BE2C (cell line): ENCODE measurements around the gene TACSTD2.
"Not testable (repeated sequence)": the region's sequence is repeated elsewhere in the genome, so short reads cannot be mapped to it uniquely, and the experiment has no call there.

Experiments
- DNase-seq: peaks from one replicate; pipeline ENCODE4 v3.0.0-alpha.2; 2020
- H3K27me3 ChIP-seq: fragments of 250-450 bp; sonication (Bioruptor Pico); 2 replicates; pipeline ENCODE4 v1.5.1; 2020; ENCODE audit warnings: mild to moderate bottlenecking
- H3K36me3 ChIP-seq: fragments of 250-450 bp; sonication (Bioruptor Pico); 2 replicates; pipeline ENCODE4 v1.5.1; 2020; ENCODE audit warnings: mild to moderate bottlenecking
- H3K4me1 ChIP-seq: fragments of 250-450 bp; sonication (Bioruptor Pico); 2 replicates; pipeline ENCODE4 v1.5.1; 2020
- H3K4me3 ChIP-seq: 2 replicates; pipeline ENCODE4 v1.5.1; 2011; ENCODE audit warnings: low read depth, low read length
- H3K9me3 ChIP-seq: fragments of 250-450 bp; sonication (Bioruptor Pico); 2 replicates; pipeline ENCODE4 v1.5.1; 2020
- CTCF ChIP-seq: IDR thresholded peaks from 2 replicates; pipeline ENCODE4 v1.5.1; 2012; ENCODE audit warnings: mild to moderate bottlenecking, low read depth, low read length

TACSTD2 gene

GRCh38 chr1:58585166-58585565 lies 8.1 kb upstream of the TACSTD2 start:
- TF ChIP-seq CTCF: no peak
- Histone ChIP-seq H3K27me3 (no peaks in the 10 kb centered on the region), H3K4me1 (no peaks in the 10 kb centered on the region), H3K9me3 (no peaks in the 10 kb centered on the region), H3K36me3 (no peaks in the 10 kb centered on the region), H3K4me3 (no peak overlapping the region)
- no peak for DNase-seq

- H3K27me3 ChIP-seq: no peaks in the 10 kb centered on the region
- no peaks in the 10 kb centered on the region for H3K9me3 ChIP-seq
- H3K36me3 ChIP-seq: no peaks in the 10 kb centered on the region
- DNase-seq: no peak
- H3K4me1 ChIP-seq: no peaks in the 10 kb centered on the region
- H3K4me3 ChIP-seq: no peak overlapping the region
- TF ChIP-seq CTCF: no peak
These were observed 7.2 kb upstream of the TACSTD2 start for GRCh38 chr1:58584082-58584895.

GRCh38 chr1:58583496-58583895 lies 6.4 kb upstream of the TACSTD2 start:
- no peak for DNase-seq
- Histone ChIP-seq H3K4me1 (no peaks in the 10 kb centered on the region), H3K27me3 (no peaks in the 10 kb centered on the region), H3K9me3 (no peaks in the 10 kb centered on the region), H3K36me3 (no peaks in the 10 kb centered on the region), H3K4me3 (no peak overlapping the region)
- TF ChIP-seq CTCF: no peak

GRCh38 chr1:58582143-58582542 lies 5.1 kb upstream of the TACSTD2 start:
- not testable (repeated sequence) for DNase-seq, H3K9me3 ChIP-seq, H3K36me3 ChIP-seq, H3K4me3 ChIP-seq, H3K4me1 ChIP-seq, H3K27me3 ChIP-seq

GRCh38 chr1:58581641-58582040 lies 4.6 kb upstream of the TACSTD2 start:
- H3K4me3 ChIP-seq: no peak overlapping the region
- no peak for TF ChIP-seq CTCF
- DNase-seq: no peak
- H3K4me1 ChIP-seq: no peaks in the 10 kb centered on the region
- H3K9me3 ChIP-seq: no peaks in the 10 kb centered on the region
- H3K36me3 ChIP-seq: no peaks in the 10 kb centered on the region
- H3K27me3 ChIP-seq: peaks cover 3% of the 10 kb centered on the region; the same call in 1 of the 2 replicates

- no peaks in the 10 kb centered on the region for H3K9me3 ChIP-seq
- no peak for DNase-seq
- H3K36me3 ChIP-seq: no peaks in the 10 kb centered on the region
- peaks cover 3% of the 10 kb centered on the region; the same call in 1 of the 2 replicates for H3K27me3 ChIP-seq
- no peak overlapping the region for H3K4me3 ChIP-seq
- TF ChIP-seq CTCF: no peak
- no peaks in the 10 kb centered on the region for H3K4me1 ChIP-seq
These were observed 3.1 kb upstream of the TACSTD2 start for GRCh38 chr1:58580186-58580585.

GRCh38 chr1:58577654-58578030 lies 590 bp upstream of the TACSTD2 start:
- no peak for TF ChIP-seq CTCF
- Histone ChIP-seq H3K36me3 (no peaks in the 10 kb centered on the region), H3K4me1 (no peaks in the 10 kb centered on the region), H3K9me3 (no peaks in the 10 kb centered on the region), H3K4me3 (no peak overlapping the region), H3K27me3 (peaks cover 3% of the 10 kb centered on the region; the same call in 1 of the 2 replicates)
- no peak for DNase-seq
